ENCODE measurements around the gene FAM124B. TPM values are rescaled to one million over a fixed set of nuclear protein-coding genes. Genes with fewer than 3 reads are reported as not detected.
A peak's percentile ranks its signal among the peaks of the same experiment; 100 is the strongest.

The FAM124B gene
- total RNA-seq: not detected in 2 replicates
- long read RNA-seq: 0 reads

GRCh38 chr2:224401641-224402342 lies at the start of gene FAM124B:
Gene FAM124B, minus strand, starts transcription at chr2:224402107. Its CDS starts 339 bp downstream, at chr2:224401768.
- Mint-ChIP-seq H3K27ac (ENCODE audit: unreplicated experiment) (no peak within 1 kb of the TSS), H3K36me3 (ENCODE audit: unreplicated experiment) (no peaks in the 10 kb centered on the region), H3K4me3 (ENCODE audit: unreplicated experiment) (no peak within 1 kb of the TSS), H3K27me3 (ENCODE audit: unreplicated experiment) (no peaks in the 10 kb centered on the region), H3K9me3 (ENCODE audit: unreplicated experiment) (no peaks in the 10 kb centered on the region), H3K4me1 (ENCODE audit: unreplicated experiment) (peaks cover 2% of the 10 kb centered on the region)
- TF ChIP-seq CTCF (IDR thresholded peaks at IDR 0.05): no peak
- DNase-seq (ENCODE audit: extremely low spot score, unreplicated experiment): peak; percentile 82

- H3K4me3 Mint-ChIP-seq (ENCODE audit: unreplicated experiment): no peak overlapping the region
- TF ChIP-seq CTCF (IDR thresholded peaks at IDR 0.05): peak; percentile 50
- no peak for DNase-seq (ENCODE audit: extremely low spot score, unreplicated experiment)
- H3K27me3 Mint-ChIP-seq (ENCODE audit: unreplicated experiment): peaks cover 3% of the 10 kb centered on the region
- no peaks in the 10 kb centered on the region for H3K4me1 Mint-ChIP-seq (ENCODE audit: unreplicated experiment)
- H3K9me3 Mint-ChIP-seq (ENCODE audit: unreplicated experiment): peaks cover 7% of the 10 kb centered on the region
- no peak overlapping the region for H3K27ac Mint-ChIP-seq (ENCODE audit: unreplicated experiment)
- H3K36me3 Mint-ChIP-seq (ENCODE audit: unreplicated experiment): no peaks in the 10 kb centered on the region
These were observed 47.6 kb upstream of the FAM124B start for GRCh38 chr2:224449212-224450147.

GRCh38 chr2:224448236-224448635 lies 46.3 kb upstream of the FAM124B start:
- Mint-ChIP-seq H3K27ac (ENCODE audit: unreplicated experiment) (no peak overlapping the region), H3K36me3 (ENCODE audit: unreplicated experiment) (no peaks in the 10 kb centered on the region), H3K4me3 (ENCODE audit: unreplicated experiment) (no peak overlapping the region), H3K4me1 (ENCODE audit: unreplicated experiment) (no peaks in the 10 kb centered on the region), H3K9me3 (ENCODE audit: unreplicated experiment) (no peaks in the 10 kb centered on the region), H3K27me3 (ENCODE audit: unreplicated experiment) (peaks cover 3% of the 10 kb centered on the region)
- TF ChIP-seq CTCF (IDR thresholded peaks at IDR 0.05): no peak
- no peak for DNase-seq (ENCODE audit: extremely low spot score, unreplicated experiment)

- Mint-ChIP-seq H3K9me3 (ENCODE audit: unreplicated experiment) (no peaks in the 10 kb centered on the region), H3K36me3 (ENCODE audit: unreplicated experiment) (no peaks in the 10 kb centered on the region), H3K27ac (ENCODE audit: unreplicated experiment) (no peak overlapping the region), H3K27me3 (ENCODE audit: unreplicated experiment) (peaks cover 3% of the 10 kb centered on the region), H3K4me3 (ENCODE audit: unreplicated experiment) (no peak overlapping the region), H3K4me1 (ENCODE audit: unreplicated experiment) (no peaks in the 10 kb centered on the region)
- DNase-seq (ENCODE audit: extremely low spot score, unreplicated experiment): no peak
- TF ChIP-seq CTCF (IDR thresholded peaks at IDR 0.05): no peak
These were observed 42.9 kb upstream of the FAM124B start for GRCh38 chr2:224444783-224445182.

- H3K36me3 Mint-ChIP-seq (ENCODE audit: unreplicated experiment): no peaks in the 10 kb centered on the region
- peaks cover 1% of the 10 kb centered on the region for H3K27me3 Mint-ChIP-seq (ENCODE audit: unreplicated experiment)
- H3K9me3 Mint-ChIP-seq (ENCODE audit: unreplicated experiment): no peaks in the 10 kb centered on the region
- DNase-seq (ENCODE audit: extremely low spot score, unreplicated experiment): no peak
- H3K4me1 Mint-ChIP-seq (ENCODE audit: unreplicated experiment): no peaks in the 10 kb centered on the region
- no peak overlapping the region for H3K4me3 Mint-ChIP-seq (ENCODE audit: unreplicated experiment)
- TF ChIP-seq CTCF (IDR thresholded peaks at IDR 0.05): no peak
- no peak overlapping the region for H3K27ac Mint-ChIP-seq (ENCODE audit: unreplicated experiment)
These were observed 42.1 kb upstream of the FAM124B start for GRCh38 chr2:224444021-224444420.

Data from osteocyte (in vitro differentiated cells).